B cell (primary cell): ENCODE data around the gene AUTS2. TPM values are rescaled to one million over a fixed set of nuclear protein-coding genes. Genes with fewer than 3 reads are reported as not detected.

Experiments used
- ATAC-seq: fragments of 200-7000 bp; cut with Tn5 transposase; one replicate; pipeline ENCODE4 v1.10.0; 2021; ENCODE audit warnings: low read depth, mild to moderate bottlenecking, moderate number of reproducible peaks, moderate library complexity
- CTCF ChIA-PET: fragments of 350-600 bp; sonication (Branson Sonifier 250); formaldehyde crosslinking; loops from one replicate; lab custom pipeline; 2021; ENCODE audit warnings: antibody characterized with exemption, inconsistent platforms; lab: Charles Lee
- POLR2A ChIA-PET: fragments of 350-600 bp; sonication (Branson Sonifier 250); formaldehyde crosslinking; loops from one replicate; lab custom pipeline; 2021; ENCODE audit warnings: antibody characterized with exemption; lab: Charles Lee
- DNase-seq: peaks from one replicate; pipeline ENCODE4 v3.0.0; 2013
- H2AFZ ChIP-seq: 2 replicates; pipeline ENCODE4 v1.6.1; 2012; ENCODE audit warnings: mild to moderate bottlenecking, low read depth, low read length; ENCODE audit not compliant: insufficient read depth, poor library complexity, severe bottlenecking
- H3K27ac ChIP-seq, 2 donors: 1 replicate in 1 of 2; 2 replicates in 1 of 2; pipeline ENCODE4 v1.5.1; 2012 to 2013; ENCODE audit warnings: low read length in 2 of 2, mild to moderate bottlenecking in 2 of 2, moderate library complexity in 1 of 2
- H3K27me3 ChIP-seq, 4 experiments: fragments of 200-600 bp in 1 of 4; sonication (generic) in 1 of 4; replicated peaks in 1 of 4; 1 replicate in 2 of 4; 2 replicates in 2 of 4; pipeline versions ENCODE4 v1.6.1 to v1.7.0; 2013 to 2016; ENCODE audit warnings: low read length in 3 of 4, mild to moderate bottlenecking in 2 of 4, mixed read lengths in 1 of 4, moderate library complexity in 1 of 4; ENCODE audit not compliant: insufficient read depth in 4 of 4, control insufficient read depth in 3 of 4; ENCODE audit errors: control extremely low read depth in 1 of 4
- H3K36me3 ChIP-seq, 2 experiments: replicated peaks in 1 of 2; 1 replicate in 1 of 2; 2 replicates in 1 of 2; pipeline versions ENCODE4 v1.6.1 to v1.7.1; 2013; ENCODE audit warnings: low read length in 1 of 2; ENCODE audit not compliant: insufficient read depth in 2 of 2, control insufficient read depth in 1 of 2; ENCODE audit errors: control extremely low read depth in 1 of 2, extremely low read depth in 1 of 2
- H3K4me1 ChIP-seq, 2 donors: fragments of 200-600 bp in 1 of 2; sonication (generic) in 1 of 2; 1 replicate in 1 of 2; 2 replicates in 1 of 2; pipeline versions ENCODE4 v1.5.1 to v1.6.1; 2013 to 2017; ENCODE audit warnings: low read length in 2 of 2; ENCODE audit not compliant: control insufficient read depth in 2 of 2, insufficient read depth in 2 of 2
- H3K4me2 ChIP-seq: replicated peaks from 2 replicates; pipeline ENCODE3; 2012; ENCODE audit warnings: mild to moderate bottlenecking, low read depth, low read length; ENCODE audit not compliant: poor library complexity, severe bottlenecking
- H3K4me3 ChIP-seq, 5 experiments: fragments of 200-600 bp in 1 of 5; sonication (generic) in 1 of 5; 1 replicate in 3 of 5; 2 replicates in 2 of 5; pipeline versions ENCODE4 v1.5.1 to v1.7.0; 2011 to 2016; ENCODE audit warnings: low read length in 4 of 5, mild to moderate bottlenecking in 4 of 5, low read depth in 2 of 5, control low read depth in 1 of 5, moderate library complexity in 1 of 5; ENCODE audit not compliant: insufficient read depth in 1 of 5; ENCODE audit errors: control extremely low read depth in 1 of 5, extremely low read depth in 1 of 5
- H3K79me2 ChIP-seq: fragments of 200-600 bp; sonication (generic); one replicate; pipeline ENCODE4 v1.6.0; 2016; ENCODE audit warnings: low read length; ENCODE audit not compliant: control insufficient read depth, insufficient read depth
- H3K9ac ChIP-seq: fragments of 200-600 bp; sonication (generic); 2 replicates; pipeline ENCODE4 v1.6.1; 2017; ENCODE audit warnings: mild to moderate bottlenecking, low read length, moderate library complexity
- H3K9me3 ChIP-seq, 3 donors: one replicate each; pipeline versions ENCODE4 v1.6.1 to v1.7.1; 2013; ENCODE audit warnings: low read length in 2 of 3; ENCODE audit not compliant: control insufficient read depth in 2 of 3, insufficient read depth in 1 of 3; ENCODE audit errors: control extremely low read depth in 1 of 3
- H4K20me1 ChIP-seq: 2 replicates; pipeline ENCODE4 v1.6.0; 2012; ENCODE audit warnings: mild to moderate bottlenecking, low read length; ENCODE audit not compliant: insufficient read depth, control insufficient read depth, poor library complexity, severe bottlenecking
- H3K27ac Mint-ChIP-seq: one replicate; pipeline ENCODE4 v1.8.0; 2021; ENCODE audit warnings: mixed read lengths
- H3K27me3 Mint-ChIP-seq: one replicate; pipeline ENCODE4 v1.8.0; 2021; ENCODE audit warnings: mixed read lengths
- H3K4me1 Mint-ChIP-seq: one replicate; pipeline ENCODE4 v1.8.0; 2021; ENCODE audit warnings: mixed read lengths
- H3K4me3 Mint-ChIP-seq: one replicate; pipeline ENCODE4 v1.8.0; 2021; ENCODE audit warnings: mixed read lengths
- H3K9me3 Mint-ChIP-seq: one replicate; pipeline ENCODE4 v1.8.0; 2022; ENCODE audit warnings: mixed read lengths; ENCODE audit not compliant: insufficient read depth
- CTCF ChIP-seq: fragments of 200-600 bp; IDR thresholded peaks from one replicate; pipeline ENCODE4 v1.8.0; 2022; ENCODE audit warnings: antibody characterized with exemption, mild to moderate bottlenecking
- EZH2 ChIP-seq: IDR thresholded peaks from 2 replicates; pipeline ENCODE4 v1.6.1; 2012; ENCODE audit warnings: borderline replicate concordance, low read depth, mild to moderate bottlenecking, moderate library complexity, low read length; ENCODE audit not compliant: insufficient read depth, poor library complexity, severe bottlenecking
- WGBS: methylation state at CpG from one replicate; pipeline ENCODE4 v1.1.5; 2013; ENCODE audit warnings: missing lambda C conversion rate; ENCODE audit not compliant: insufficient coverage; 5-methylcytosine and 5-hydroxymethylcytosine counted together
- intact Hi-C: fragments of 100-400 bp; cut with micrococcal nuclease; formaldehyde crosslinking; loops from one replicate; pipeline ENCODE4 v1.10.0; 2022
- polyA plus RNA-seq: library from polyadenylated mRNA; depleted of rRNA; stranded (reverse); fragments of >200 nt; gene quantifications from 2 replicates; pipeline ENCODE4 v1.2.3, GENCODE V29; 2012
- total RNA-seq, 2 donors: library from RNA; stranded (reverse); fragments of 120-200 nt in 1 of 2; gene quantifications; 1 replicate in 1 of 2; 2 replicates in 1 of 2; pipeline versions ENCODE4 v1.2.3 to v1.2.4, GENCODE V29; 2013 to 2022

Gene AUTS2
- total and polyA plus RNA-seq, 2 donors (not counting 1 experiment from before 2014, with no cell fraction given): 22.3 to 35.0 TPM

- H3K9ac ChIP-seq: no peak overlapping the region
- H4K20me1 ChIP-seq: no peaks in the 10 kb centered on the region
- Mint-ChIP-seq H3K27ac (no peak overlapping the region), H3K4me1 (no peaks in the 10 kb centered on the region), H3K4me3 (no peak overlapping the region), H3K9me3 (peaks cover 1% of the 10 kb centered on the region), H3K27me3 (no peaks in the 10 kb centered on the region)
- intact Hi-C loops: no loop called here
- TF ChIP-seq CTCF (no peak), EZH2 (no peak)
- WGBS: 89% methylated on average over 10 of the region's 10 CpGs
- no peak overlapping the region for H2AFZ ChIP-seq
- no peaks in the 10 kb centered on the region for H3K27me3 ChIP-seq
- peaks cover 0 to 4% (median 0%) of the 10 kb centered on the region in 3 donors for H3K9me3 ChIP-seq
- no peaks in the 10 kb centered on the region for H3K79me2 ChIP-seq
- CTCF ChIA-PET: no interaction called here
- POLR2A ChIA-PET: no interaction called here
- H3K4me1 ChIP-seq: no peaks in the 10 kb centered on the region
- no peak for DNase-seq
- H3K4me2 ChIP-seq: no peak overlapping the region
- no peak overlapping the region for H3K27ac ChIP-seq
- no peaks in the 10 kb centered on the region for H3K36me3 ChIP-seq
- no peak for ATAC-seq
- no peak overlapping the region for H3K4me3 ChIP-seq
Observed at GRCh38 chr7:70487428-70487827, 889.2 kb downstream of the AUTS2 start.

GRCh38 chr7:70487886-70488285 lies 889.6 kb downstream of the AUTS2 start:
- no peaks in the 10 kb centered on the region for H3K4me1 ChIP-seq
- Mint-ChIP-seq H3K4me1 (no peaks in the 10 kb centered on the region), H3K4me3 (no peak overlapping the region), H3K27ac (no peak overlapping the region), H3K9me3 (peaks cover 1% of the 10 kb centered on the region), H3K27me3 (no peaks in the 10 kb centered on the region)
- ChIA-PET CTCF (no interaction called here), POLR2A (no interaction called here)
- H3K9ac ChIP-seq: no peak overlapping the region
- intact Hi-C loops: no loop called here
- H3K4me2 ChIP-seq: no peak overlapping the region
- no peaks in the 10 kb centered on the region for H3K36me3 ChIP-seq
- H3K79me2 ChIP-seq: no peaks in the 10 kb centered on the region
- peaks cover 0 to 4% (median 0%) of the 10 kb centered on the region in 3 donors for H3K9me3 ChIP-seq
- WGBS: 98% methylated on average over 13 of the region's 13 CpGs
- H3K27me3 ChIP-seq: no peaks in the 10 kb centered on the region
- no peak for ATAC-seq
- no peak overlapping the region for H3K4me3 ChIP-seq
- no peak overlapping the region for H3K27ac ChIP-seq
- no peaks in the 10 kb centered on the region for H4K20me1 ChIP-seq
- no peak overlapping the region for H2AFZ ChIP-seq
- DNase-seq: no peak
- TF ChIP-seq EZH2 (no peak), CTCF (no peak)
